Left lung (tissue), 10 donors: ENCODE data around the gene CNGA3. TPM values are rescaled to one million over a fixed set of nuclear protein-coding genes. Genes with fewer than 3 reads are reported as not detected.

ENCODE experiments used
- ATAC-seq: fragments of 200-7000 bp; cut with Tn5 transposase; one replicate; pipeline ENCODE4 v1.9.1; 2020; ENCODE audit warnings: moderate library complexity
- DNase-seq, 4 donors: peaks; one replicate each; pipeline ENCODE4 v3.0.0-alpha.2; 2013 to 2020
- H3K27ac ChIP-seq, 2 donors: fragments of 200-600 bp; sonication (generic) in 1 of 2; one replicate each; pipeline versions ENCODE4 v1.5.0 to v1.8.0; 2020 to 2021
- H3K27me3 ChIP-seq, 2 donors: fragments of 200-600 bp; sonication (generic) in 1 of 2; one replicate each; pipeline versions ENCODE4 v1.5.0 to v1.8.0; 2020 to 2021
- H3K36me3 ChIP-seq, 2 donors: fragments of 200-600 bp; sonication (generic) in 1 of 2; one replicate each; pipeline versions ENCODE4 v1.5.0 to v1.8.0; 2020 to 2021
- H3K4me1 ChIP-seq, 2 donors: fragments of 200-600 bp; one replicate each; pipeline ENCODE4 v1.8.0; 2021
- H3K4me3 ChIP-seq, 2 donors: fragments of 200-600 bp; sonication (generic) in 1 of 2; one replicate each; pipeline versions ENCODE4 v1.5.0 to v1.8.0; 2020 to 2021; ENCODE audit warnings: mild to moderate bottlenecking in 1 of 2
- H3K9me3 ChIP-seq, 2 donors: fragments of 200-600 bp; sonication (generic) in 1 of 2; one replicate each; pipeline versions ENCODE4 v1.5.0 to v1.8.0; 2020 to 2021
- CTCF ChIP-seq, 2 donors: fragments of 200-600 bp; sonication (generic) in 1 of 2; IDR thresholded peaks; one replicate each; pipeline versions ENCODE4 v1.5.0 to v1.8.0; 2021; ENCODE audit warnings: antibody characterized with exemption in 2 of 2
- intact Hi-C, 2 donors: fragments of 100-400 bp; cut with DNase I; formaldehyde crosslinking; loops; one replicate each; pipeline versions ENCODE4 v1.11.2 to v1.14.2; 2022
- polyA plus RNA-seq, 6 donors: library from polyadenylated mRNA; unstranded; fragments of 120-200 nt; gene quantifications; one replicate each; pipeline ENCODE4 v1.2.1, GENCODE V29; 2013; ENCODE audit not compliant: insufficient read length in 6 of 6
- total RNA-seq, 2 donors: library from RNA; stranded (reverse); fragmentation: NEBNext Ultra II Directional; extraction: Animal tissue kit (Norgen Biotek cat#: 25700); gene quantifications; one replicate each; pipeline ENCODE4 v1.2.1, GENCODE V29; 2021
- donor health status: DM: no; HTN: yes; CAD: no.
- donor health status: DM: no; HTN: no; CAD: no.

Gene CNGA3
- total and polyA plus RNA-seq, 8 donors: 0.04 to 0.10 (median 0.06) TPM; not detected in 3

DNA sequence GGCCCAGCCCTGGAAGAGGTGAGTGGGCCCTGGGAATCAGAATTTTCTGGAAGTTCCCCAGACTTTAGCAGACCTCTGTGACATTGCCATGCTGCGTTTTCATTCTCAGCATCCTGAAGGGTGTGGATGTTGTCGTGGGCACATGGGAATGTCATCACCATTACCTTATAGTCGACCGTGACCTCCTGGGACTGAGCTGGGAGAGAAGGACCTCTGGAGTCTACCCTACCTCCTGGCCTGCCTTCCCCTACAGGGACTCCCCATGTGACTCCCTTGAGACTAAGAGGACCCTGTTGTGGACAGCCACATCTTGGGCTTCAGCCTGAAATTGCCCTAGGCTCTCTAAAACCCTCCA is 43.0 kb downstream of the CNGA3 start:
- intact Hi-C loops: no loop called here
- Histone ChIP-seq H3K27ac (no peak overlapping the region), H3K27me3 (no peaks in the 10 kb centered on the region), H3K4me1 (no peaks in the 10 kb centered on the region), H3K9me3 (no peaks in the 10 kb centered on the region), H3K4me3 (no peak overlapping the region), H3K36me3 (no peaks in the 10 kb centered on the region)
- DNase-seq (no peak), ATAC-seq (no peak)
- TF ChIP-seq CTCF (IDR thresholded peaks at IDR 0.05): no peak

DNA sequence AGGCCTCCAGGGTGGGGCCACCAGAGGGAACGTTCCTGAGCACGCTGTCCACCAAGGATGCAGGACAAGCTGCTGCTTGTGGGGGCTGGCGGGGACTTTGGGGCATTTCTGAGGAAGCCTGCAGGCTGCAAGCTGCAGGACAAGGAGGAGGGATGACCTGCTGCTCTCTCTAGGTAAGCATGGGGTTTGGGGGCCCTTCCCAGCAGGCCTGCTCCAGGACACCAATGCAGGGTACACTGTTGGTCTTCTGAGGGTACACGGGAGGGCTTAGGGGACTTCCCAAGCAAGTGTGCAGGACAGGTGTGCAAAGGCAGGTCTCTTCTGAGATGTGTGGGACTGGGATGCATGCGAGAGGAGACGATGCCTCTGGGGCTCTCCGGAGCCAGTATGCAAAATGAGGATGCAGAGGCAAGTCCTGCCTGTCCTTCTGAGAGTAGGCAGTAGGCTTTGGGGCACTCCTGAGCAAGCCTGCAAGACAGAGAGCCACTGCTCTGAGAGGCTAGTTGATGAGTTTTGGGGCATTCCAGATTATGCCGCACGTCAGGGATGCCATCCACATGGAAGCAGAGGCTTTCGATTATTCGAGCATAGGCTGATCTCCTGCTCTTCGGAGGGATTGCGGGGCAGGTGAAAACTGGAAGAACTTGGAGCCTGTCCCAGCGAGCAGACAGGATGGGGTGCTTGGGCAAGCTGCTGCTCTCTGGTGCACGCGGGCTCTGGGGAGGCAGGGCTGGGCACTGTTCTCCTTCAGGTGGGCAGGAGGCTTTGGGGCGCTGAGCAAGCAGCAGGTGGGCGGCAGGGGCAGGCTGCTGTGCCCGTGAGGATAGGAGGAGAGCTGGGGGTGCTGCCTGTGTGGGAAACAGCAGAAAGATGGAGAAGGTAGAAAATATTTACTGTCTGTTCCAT is 44.6 kb downstream of the CNGA3 start:
- Histone ChIP-seq H3K27ac (no peak overlapping the region), H3K4me3 (no peak overlapping the region), H3K4me1 (no peaks in the 10 kb centered on the region), H3K9me3 (no peaks in the 10 kb centered on the region), H3K27me3 (no peaks in the 10 kb centered on the region), H3K36me3 (no peaks in the 10 kb centered on the region)
- ATAC-seq (no peak), DNase-seq (no peak)
- intact Hi-C loops: no loop called here
- TF ChIP-seq CTCF (IDR thresholded peaks at IDR 0.05): no peak

- intact Hi-C loops: no loop called here
- DNase-seq (no peak), ATAC-seq (no peak)
- no peaks in the 10 kb centered on the region for H3K27me3 ChIP-seq
- no peak for TF ChIP-seq CTCF (IDR thresholded peaks at IDR 0.05)
- no peak overlapping the region for H3K27ac ChIP-seq
- no peaks in the 10 kb centered on the region for H3K36me3 ChIP-seq
- H3K4me1 ChIP-seq: no peaks in the 10 kb centered on the region
- no peak overlapping the region for H3K4me3 ChIP-seq
- no peaks in the 10 kb centered on the region for H3K9me3 ChIP-seq
Observed at GRCh38 chr2:98391581-98392270, 45.5 kb downstream of the CNGA3 start.

GRCh38 chr2:98393354-98393753 is 47.1 kb downstream of the CNGA3 start:
- intact Hi-C loops: no loop called here
- Histone ChIP-seq H3K4me3 (no peak overlapping the region), H3K9me3 (no peaks in the 10 kb centered on the region), H3K4me1 (no peaks in the 10 kb centered on the region), H3K36me3 (no peaks in the 10 kb centered on the region), H3K27me3 (peaks cover 0 to 5% of the 10 kb centered on the region in 2 donors), H3K27ac (no peak overlapping the region)
- ATAC-seq: no peak
- no peak for TF ChIP-seq CTCF (IDR thresholded peaks at IDR 0.05)
- no peak for DNase-seq

DNA sequence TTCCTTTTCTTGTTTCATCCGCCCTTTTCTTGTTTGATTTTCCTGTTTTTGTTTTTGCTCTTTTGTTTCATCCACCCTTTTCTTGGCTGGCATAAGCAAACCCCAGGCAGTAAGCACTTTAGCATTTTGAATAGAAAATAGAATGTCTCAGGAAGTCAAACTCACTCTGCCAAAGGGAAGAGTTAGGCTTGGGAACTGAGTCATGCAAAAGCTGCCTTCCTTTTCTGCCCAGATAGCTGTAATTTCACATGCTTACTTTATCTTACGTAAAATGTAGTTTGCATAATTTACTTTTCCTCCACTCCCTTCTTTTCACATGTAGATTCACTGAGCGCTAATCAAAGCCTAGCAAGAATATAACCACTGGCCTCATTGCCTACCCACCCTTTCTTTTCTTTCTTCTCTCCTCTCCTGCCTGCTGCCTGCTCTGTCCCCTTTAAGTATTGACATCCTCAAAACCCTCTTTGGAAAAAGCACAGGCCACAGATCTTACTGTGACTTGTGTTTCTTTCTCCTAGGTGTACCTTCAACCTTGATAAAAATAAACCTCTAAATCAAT is 48.4 kb downstream of the CNGA3 start:
- TF ChIP-seq CTCF (IDR thresholded peaks at IDR 0.05): no peak
- no peaks in the 10 kb centered on the region for H3K9me3 ChIP-seq
- no peaks in the 10 kb centered on the region for H3K36me3 ChIP-seq
- intact Hi-C loops: no loop called here
- no peak for ATAC-seq
- no peak for DNase-seq
- H3K27me3 ChIP-seq: peaks cover 0 to 11% of the 10 kb centered on the region in 2 donors
- no peak overlapping the region for H3K4me3 ChIP-seq
- H3K27ac ChIP-seq: no peak overlapping the region
- no peaks in the 10 kb centered on the region for H3K4me1 ChIP-seq
